MCF 10A (cell line): Measurements from ENCODE around the gene ARID3C. TPM values are rescaled to one million over a fixed set of nuclear protein-coding genes. Genes with fewer than 3 reads are reported as not detected.

Experiments used
- BruUV-seq: library from RNA; stranded (reverse); fragments of 400-500 nt; replicated peaks from 2 replicates; lab custom pipeline; 2021; lab: Mats Ljungman, UMichigan
- CTCF ChIA-PET: fragments of 300-600 bp; sonication (Branson Sonifier 250); formaldehyde crosslinking; extraction: SDS; loops from one replicate; lab custom pipeline; 2021; ENCODE audit warnings: antibody characterized with exemption, inconsistent platforms; lab: Yijun Ruan, JAX
- POLR2A ChIA-PET: fragments of 300-600, 350-650 bp; sonication (Branson Sonifier 250); formaldehyde crosslinking; extraction: SDS; loops from one replicate; lab custom pipeline; 2020; ENCODE audit warnings: antibody characterized with exemption, inconsistent platforms; lab: Yijun Ruan, JAX
- DNase-seq: peaks from one replicate; pipeline ENCODE4 v3.0.0-alpha.2; 2018; ENCODE audit not compliant: unreplicated experiment
- H3K27ac Mint-ChIP-seq: one replicate; pipeline ENCODE4 v1.8.0; 2022; ENCODE audit warnings: mild to moderate bottlenecking, low read depth, mixed read lengths; ENCODE audit not compliant: unreplicated experiment
- H3K27me3 Mint-ChIP-seq: one replicate; pipeline ENCODE4 v1.8.0; 2022; ENCODE audit warnings: mixed read lengths; ENCODE audit not compliant: insufficient read depth, unreplicated experiment
- H3K36me3 Mint-ChIP-seq: one replicate; pipeline ENCODE4 v1.8.0; 2022; ENCODE audit warnings: mild to moderate bottlenecking, moderate library complexity, mixed read lengths; ENCODE audit not compliant: insufficient read depth, unreplicated experiment
- H3K4me1 Mint-ChIP-seq: one replicate; pipeline ENCODE4 v1.8.0; 2022; ENCODE audit warnings: mixed read lengths; ENCODE audit not compliant: insufficient read depth, unreplicated experiment
- H3K4me3 Mint-ChIP-seq: one replicate; pipeline ENCODE4 v1.8.0; 2022; ENCODE audit warnings: mild to moderate bottlenecking, moderate library complexity, mixed read lengths; ENCODE audit not compliant: unreplicated experiment
- H3K9me3 Mint-ChIP-seq: one replicate; pipeline ENCODE4 v1.8.0; 2022; ENCODE audit warnings: mixed read lengths; ENCODE audit not compliant: unreplicated experiment
- intact Hi-C: fragments of 100-400 bp; cut with micrococcal nuclease; formaldehyde crosslinking; loops from 2 replicates; pipeline ENCODE4 v1.14.1; 2022
- total RNA-seq: library from RNA; stranded (reverse); gene quantifications from 2 replicates; pipeline ENCODE4 v1.2.3, GENCODE V29; 2022
- TF ChIP-seq, protein P1 (sequence below): fragments of 200-600 bp; IDR thresholded peaks from one replicate; pipeline ENCODE4 v1.8.0; 2022; ENCODE audit warnings: antibody characterized with exemption, mild to moderate bottlenecking; ENCODE audit not compliant: unreplicated experiment

The ARID3C gene
- total RNA-seq, 1 experiment from 2014 or later, result not detected

DNA sequence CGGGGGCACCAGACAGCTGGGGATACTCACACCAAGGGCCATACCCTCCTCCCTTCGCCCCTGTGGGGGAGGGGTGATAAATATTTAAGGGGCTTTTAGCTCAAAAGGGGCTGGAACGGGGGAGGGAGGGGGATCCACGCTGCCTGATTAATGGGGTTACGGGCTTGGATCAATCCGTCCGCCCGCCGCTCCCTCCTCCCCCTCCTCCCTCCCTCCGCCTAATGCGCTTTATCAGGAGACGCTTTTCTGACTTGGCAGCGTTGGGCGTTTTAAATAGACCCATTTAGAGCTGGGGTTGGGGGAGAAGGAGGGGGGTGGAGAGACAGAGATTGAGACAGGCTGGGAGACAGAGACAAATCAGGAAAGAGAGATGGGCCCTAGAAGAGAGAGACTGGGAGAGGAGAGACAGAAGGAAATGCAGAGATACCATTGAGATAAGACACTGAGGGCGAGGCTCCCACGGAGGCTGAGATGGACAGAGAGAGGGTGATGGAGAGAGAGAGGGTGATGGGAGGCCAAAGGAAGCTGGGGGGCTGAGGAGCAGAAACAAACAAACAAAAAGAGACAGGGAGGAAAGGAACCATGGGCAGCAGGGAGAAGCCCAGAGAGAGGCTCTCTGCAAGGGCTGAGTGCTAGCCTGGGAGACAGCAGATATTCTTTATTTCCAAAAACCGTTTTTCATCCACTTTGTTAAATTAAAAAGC lies 49.6 kb downstream of the ARID3C start:
- intact Hi-C loops, result no loop called here
- no peak for DNase-seq
- H3K4me1 Mint-ChIP-seq, result no peaks in the 10 kb centered on the region
- CTCF ChIA-PET, result interaction anchor here (0.6 to 5.0 kb wide), 7 partner anchors 9 to 1817 kb away, joined by 3 to 35 read pairs (median 4); no protein-coding TSS in a partner anchor
- H3K4me3 Mint-ChIP-seq, result no peak overlapping the region
- POLR2A ChIA-PET, result no interaction called here
- TF ChIP-seq, protein P1, sequence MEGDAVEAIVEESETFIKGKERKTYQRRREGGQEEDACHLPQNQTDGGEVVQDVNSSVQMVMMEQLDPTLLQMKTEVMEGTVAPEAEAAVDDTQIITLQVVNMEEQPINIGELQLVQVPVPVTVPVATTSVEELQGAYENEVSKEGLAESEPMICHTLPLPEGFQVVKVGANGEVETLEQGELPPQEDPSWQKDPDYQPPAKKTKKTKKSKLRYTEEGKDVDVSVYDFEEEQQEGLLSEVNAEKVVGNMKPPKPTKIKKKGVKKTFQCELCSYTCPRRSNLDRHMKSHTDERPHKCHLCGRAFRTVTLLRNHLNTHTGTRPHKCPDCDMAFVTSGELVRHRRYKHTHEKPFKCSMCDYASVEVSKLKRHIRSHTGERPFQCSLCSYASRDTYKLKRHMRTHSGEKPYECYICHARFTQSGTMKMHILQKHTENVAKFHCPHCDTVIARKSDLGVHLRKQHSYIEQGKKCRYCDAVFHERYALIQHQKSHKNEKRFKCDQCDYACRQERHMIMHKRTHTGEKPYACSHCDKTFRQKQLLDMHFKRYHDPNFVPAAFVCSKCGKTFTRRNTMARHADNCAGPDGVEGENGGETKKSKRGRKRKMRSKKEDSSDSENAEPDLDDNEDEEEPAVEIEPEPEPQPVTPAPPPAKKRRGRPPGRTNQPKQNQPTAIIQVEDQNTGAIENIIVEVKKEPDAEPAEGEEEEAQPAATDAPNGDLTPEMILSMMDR, result no peak
- no peaks in the 10 kb centered on the region for H3K9me3 Mint-ChIP-seq
- no peaks in the 10 kb centered on the region for H3K36me3 Mint-ChIP-seq
- H3K27ac Mint-ChIP-seq, result no peak overlapping the region
- peaks cover 49% of the 10 kb centered on the region for H3K27me3 Mint-ChIP-seq
- BruUV-seq, result no TSS peak

DNA sequence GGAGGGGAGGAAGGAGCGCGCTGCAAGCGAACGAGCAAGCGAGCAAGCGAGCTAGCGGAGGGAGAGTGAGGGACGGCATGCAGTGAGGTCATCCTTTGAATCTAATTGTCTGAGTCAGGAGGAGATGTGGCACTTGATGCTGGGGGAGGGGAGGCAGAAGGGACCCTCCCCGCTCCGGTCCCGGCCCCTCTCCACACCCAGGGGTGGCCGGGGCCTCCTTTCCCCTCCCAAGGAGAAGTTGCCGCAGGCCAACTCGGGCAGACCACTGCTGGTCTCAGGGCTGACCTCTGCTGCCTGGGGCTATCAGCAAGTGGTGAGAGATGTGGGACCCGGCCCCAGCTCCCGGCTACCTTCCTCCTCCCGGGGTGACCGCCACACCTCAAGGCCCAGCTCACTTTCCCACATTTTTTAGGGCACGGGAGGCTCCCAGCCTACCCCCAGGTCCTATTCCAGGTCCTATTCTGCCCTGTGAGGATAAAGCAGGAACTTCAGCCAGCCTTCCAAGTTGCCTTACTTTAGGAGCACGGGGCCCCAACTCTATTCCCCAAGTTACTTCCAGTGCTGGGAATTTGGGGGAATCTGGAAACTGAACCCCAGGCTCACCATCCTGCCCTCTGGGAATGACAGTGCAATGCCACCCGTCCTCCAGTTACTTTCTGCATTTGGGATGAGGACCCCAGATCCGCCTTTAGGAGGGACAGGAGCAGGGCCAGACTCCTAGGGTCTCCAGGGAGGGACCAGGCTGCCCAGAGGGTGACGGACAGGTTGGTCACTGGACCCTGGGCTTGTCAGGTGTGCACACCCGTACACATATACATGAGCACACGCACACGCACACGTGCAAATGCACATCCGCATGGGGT lies 50.4 kb downstream of the ARID3C start:
- ChIA-PET POLR2A (no interaction called here), CTCF (interaction anchor here (5.0 kb wide), 1 partner anchor 13 kb away, joined by 35 read pairs; no protein-coding TSS in a partner anchor)
- no TSS peak for BruUV-seq
- DNase-seq, result no peak
- Mint-ChIP-seq H3K4me1 (no peaks in the 10 kb centered on the region), H3K27ac (no peak overlapping the region), H3K36me3 (no peaks in the 10 kb centered on the region), H3K27me3 (peaks cover 44% of the 10 kb centered on the region), H3K9me3 (no peaks in the 10 kb centered on the region), H3K4me3 (no peak overlapping the region)
- intact Hi-C loops, result no loop called here
- TF ChIP-seq, protein P1, result no peak

DNA sequence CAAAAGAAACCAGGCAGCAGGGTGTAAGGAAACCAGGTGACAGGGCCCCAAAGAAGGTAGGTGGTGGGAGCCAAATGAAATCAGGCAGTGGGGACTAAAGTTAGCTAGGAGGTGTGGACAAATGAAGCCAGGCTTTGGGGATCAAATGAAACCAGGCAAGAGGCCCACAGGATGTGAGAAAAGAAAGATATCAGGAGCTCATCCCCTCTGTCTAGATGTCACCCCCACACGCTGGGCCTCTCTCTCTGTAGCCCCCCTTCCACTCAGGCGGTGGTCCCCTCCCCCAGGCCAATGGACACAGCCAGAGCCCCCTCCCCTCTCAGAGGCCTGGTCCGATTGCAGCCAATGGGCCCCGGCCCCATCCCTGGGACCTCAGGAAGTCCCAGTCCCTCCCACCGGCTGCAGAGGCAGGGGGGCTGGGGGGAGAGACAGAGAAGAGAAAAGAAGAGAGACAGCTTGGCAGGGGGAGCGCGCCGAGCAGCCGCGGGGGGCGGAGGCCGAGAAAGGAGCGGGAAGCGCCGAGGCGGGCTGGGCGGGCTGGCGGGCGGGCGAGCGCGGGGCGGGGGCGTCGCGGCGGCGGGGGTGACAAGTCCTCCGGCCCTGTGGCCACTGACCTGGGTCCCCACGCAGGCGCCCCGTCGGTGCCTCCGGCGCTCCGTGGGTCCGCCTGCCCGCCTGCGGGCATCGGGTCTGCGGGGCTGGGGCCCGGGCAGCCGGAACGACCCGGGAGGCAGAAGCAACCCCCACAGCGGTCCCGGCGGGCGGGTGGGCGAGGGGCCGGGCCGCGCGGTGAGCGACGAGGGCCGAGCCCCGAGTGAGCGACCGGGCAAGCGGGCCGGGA lies 51.2 kb downstream of the ARID3C start:
- Mint-ChIP-seq H3K9me3 (no peaks in the 10 kb centered on the region), H3K36me3 (no peaks in the 10 kb centered on the region), H3K4me1 (no peaks in the 10 kb centered on the region), H3K27ac (no peak overlapping the region), H3K27me3 (peaks cover 44% of the 10 kb centered on the region), H3K4me3 (no peak overlapping the region)
- ChIA-PET POLR2A (no interaction called here), CTCF (interaction anchor here (1.1 to 2.7 kb wide), 2 partner anchors 14 to 77 kb away, joined by 4 to 13 read pairs; no protein-coding TSS in a partner anchor)
- BruUV-seq, result no TSS peak
- intact Hi-C loops, result no loop called here
- TF ChIP-seq, protein P1, result no peak
- DNase-seq, result no peak
